Upper lobe of right lung (tissue), 1 donor: ENCODE results near the gene SLC25A6. TPM values are rescaled to one million over a fixed set of nuclear protein-coding genes. Genes with fewer than 3 reads are reported as not detected.
"Not testable (repeated sequence)": the region's sequence is repeated elsewhere in the genome, so short reads cannot be mapped to it uniquely, and the experiment has no call there.

Experiments
- ATAC-seq: fragments of 200-7000 bp; cut with Tn5 transposase; one replicate; pipeline ENCODE4 v1.9.1; 2020; ENCODE audit warnings: mild to moderate bottlenecking, moderate library complexity
- DNase-seq: peaks from one replicate; pipeline ENCODE4 v3.0.0-alpha.2; 2020
- H3K27ac ChIP-seq: fragments of 200-600 bp; one replicate; pipeline ENCODE4 v1.8.0; 2022
- H3K27me3 ChIP-seq: fragments of 200-600 bp; one replicate; pipeline ENCODE4 v1.8.0; 2022; ENCODE audit warnings: mild to moderate bottlenecking
- H3K36me3 ChIP-seq: fragments of 200-600 bp; one replicate; pipeline ENCODE4 v1.8.0; 2022
- H3K4me1 ChIP-seq: fragments of 200-600 bp; one replicate; pipeline ENCODE4 v1.8.0; 2022
- H3K4me3 ChIP-seq: fragments of 200-600 bp; one replicate; pipeline ENCODE4 v1.8.0; 2022; ENCODE audit warnings: mild to moderate bottlenecking
- H3K9me3 ChIP-seq: fragments of 200-600 bp; one replicate; pipeline ENCODE4 v1.8.0; 2022
- CTCF ChIP-seq: fragments of 200-600 bp; IDR thresholded peaks from one replicate; pipeline ENCODE4 v1.8.0; 2022; ENCODE audit warnings: antibody characterized with exemption
- intact Hi-C: fragments of 100-400 bp; cut with DNase I; formaldehyde crosslinking; loops from one replicate; pipeline ENCODE4 v1.11.0; 2022
- total RNA-seq: library from RNA; stranded (reverse); fragmentation: NEBNext Ultra II Directional; extraction: Animal tissue kit (Norgen Biotek cat#: 25700); gene quantifications from one replicate; pipeline ENCODE4 v1.2.1, GENCODE V29; 2021
- donor health status: DM: no; HTN: yes; CAD: no; lungs with severe emphysema.

Gene SLC25A6
- total RNA-seq, 1 donor from 2014 or later: 337 TPM

- Histone ChIP-seq H3K4me3 (no peak overlapping the region), H3K27ac (no peak overlapping the region), H3K27me3 (no peaks in the 10 kb centered on the region), H3K4me1 (no peaks in the 10 kb centered on the region), H3K36me3 (peaks cover 15% of the 10 kb centered on the region), H3K9me3 (peaks cover 5% of the 10 kb centered on the region)
- no peak for TF ChIP-seq CTCF
- DNase-seq (no peak), ATAC-seq (peak; percentile 38)
- intact Hi-C loops: no loop called here
These were observed 36.5 kb downstream of the SLC25A6 start for GRCh38 chrX:1355131-1356046.

- Histone ChIP-seq H3K9me3 (peaks cover 5% of the 10 kb centered on the region), H3K27ac (no peak overlapping the region), H3K4me3 (no peak overlapping the region), H3K36me3 (peaks cover 13% of the 10 kb centered on the region), H3K27me3 (no peaks in the 10 kb centered on the region), H3K4me1 (no peaks in the 10 kb centered on the region)
- no peak for DNase-seq
- intact Hi-C loops: no loop called here
- ATAC-seq: peak; percentile 26
- TF ChIP-seq CTCF: no peak
These were observed 37.6 kb downstream of the SLC25A6 start for GRCh38 chrX:1354036-1355019.

- no peaks in the 10 kb centered on the region for H3K4me1 ChIP-seq
- TF ChIP-seq CTCF: no peak
- DNase-seq (no peak), ATAC-seq (peak; percentile 24)
- no peaks in the 10 kb centered on the region for H3K27me3 ChIP-seq
- H3K9me3 ChIP-seq: no peaks in the 10 kb centered on the region
- intact Hi-C loops: no loop called here
- H3K4me3 ChIP-seq: no peak overlapping the region
- no peaks in the 10 kb centered on the region for H3K36me3 ChIP-seq
- H3K27ac ChIP-seq: no peak overlapping the region
These were observed 39.8 kb downstream of the SLC25A6 start for GRCh38 chrX:1351981-1352714.

GRCh38 chrX:1349606-1350005, 42.3 kb downstream of the SLC25A6 start:
- intact Hi-C loops, DNase-seq, H3K9me3 ChIP-seq, H3K36me3 ChIP-seq, H3K27ac ChIP-seq, H3K4me3 ChIP-seq, H3K4me1 ChIP-seq, H3K27me3 ChIP-seq, ATAC-seq: not testable (repeated sequence)

GRCh38 chrX:1341545-1342184, 50.2 kb downstream of the SLC25A6 start:
- ATAC-seq: peak; percentile 86
- no peak overlapping the region for H3K4me3 ChIP-seq
- no peaks in the 10 kb centered on the region for H3K36me3 ChIP-seq
- no peaks in the 10 kb centered on the region for H3K27me3 ChIP-seq
- TF ChIP-seq CTCF: no peak
- DNase-seq: no peak
- H3K4me1 ChIP-seq: peaks cover 4% of the 10 kb centered on the region
- intact Hi-C loops: no loop called here
- no peaks in the 10 kb centered on the region for H3K9me3 ChIP-seq
- H3K27ac ChIP-seq: no peak overlapping the region
